GM06990 (cell line): ENCODE data around the gene OFD1.

Source experiments
- DNase-seq: peaks from one replicate; pipeline ENCODE4 v3.0.0-alpha.2; 2011; ENCODE audit not compliant: insufficient read length; ENCODE audit errors: extremely low read depth
- H3K27me3 ChIP-seq: replicated peaks from 2 replicates; pipeline ENCODE4 v1.6.0; 2011; ENCODE audit warnings: low read length; ENCODE audit not compliant: control insufficient read depth, insufficient read depth
- H3K36me3 ChIP-seq: 2 replicates; pipeline ENCODE4 v1.5.1; 2011; ENCODE audit warnings: low read length; ENCODE audit not compliant: control insufficient read depth, insufficient read depth
- H3K4me3 ChIP-seq: replicated peaks from 2 replicates; pipeline ENCODE4 v1.5.1; 2011; ENCODE audit warnings: low read depth, mild to moderate bottlenecking, control low read depth, low read length
- CTCF ChIP-seq: IDR thresholded peaks from 2 replicates; pipeline ENCODE4 v1.5.1; 2011; ENCODE audit warnings: low read length, control low read depth, mild to moderate bottlenecking, inconsistent platforms; ENCODE audit not compliant: insufficient read depth, poor library complexity, severe bottlenecking

OFD1 gene

GRCh38 chrX:13793897-13794296 is 59.3 kb downstream of the OFD1 start:
- peaks cover 2% of the 10 kb centered on the region; the same call in 1 of the 2 replicates for H3K27me3 ChIP-seq
- H3K36me3 ChIP-seq: no peaks in the 10 kb centered on the region
- TF ChIP-seq CTCF: no peak
- DNase-seq: no peak
- no peak overlapping the region for H3K4me3 ChIP-seq

GRCh38 chrX:13794417-13794816 is 59.9 kb downstream of the OFD1 start:
- TF ChIP-seq CTCF: no peak
- no peak for DNase-seq
- Histone ChIP-seq H3K36me3 (no peaks in the 10 kb centered on the region), H3K27me3 (peaks cover 2% of the 10 kb centered on the region; the same call in 1 of the 2 replicates), H3K4me3 (no peak overlapping the region)

GRCh38 chrX:13797512-13797911 is 63.0 kb downstream of the OFD1 start:
- Histone ChIP-seq H3K4me3 (no peak overlapping the region), H3K36me3 (no peaks in the 10 kb centered on the region), H3K27me3 (no peaks in the 10 kb centered on the region; the same call in 1 of the 2 replicates)
- TF ChIP-seq CTCF: no peak
- no peak for DNase-seq

GRCh38 chrX:13798184-13798583 is 63.6 kb downstream of the OFD1 start:
- Histone ChIP-seq H3K4me3 (no peak overlapping the region), H3K36me3 (no peaks in the 10 kb centered on the region), H3K27me3 (no peaks in the 10 kb centered on the region; the same call in 1 of the 2 replicates)
- TF ChIP-seq CTCF: no peak
- DNase-seq: no peak

GRCh38 chrX:13803116-13803515 is 68.6 kb downstream of the OFD1 start:
- no peak overlapping the region for H3K4me3 ChIP-seq
- TF ChIP-seq CTCF: no peak
- H3K27me3 ChIP-seq: no peaks in the 10 kb centered on the region; the same call in none of the 2 replicates
- no peaks in the 10 kb centered on the region for H3K36me3 ChIP-seq
- no peak for DNase-seq

GRCh38 chrX:13805241-13805640 is 70.7 kb downstream of the OFD1 start:
- TF ChIP-seq CTCF: peak; percentile 16
- no peaks in the 10 kb centered on the region; the same call in none of the 2 replicates for H3K27me3 ChIP-seq
- DNase-seq: no peak
- no peak overlapping the region for H3K4me3 ChIP-seq
- H3K36me3 ChIP-seq: no peaks in the 10 kb centered on the region
